Activated T-helper 1 cell treated with anti-CD3 and anti-CD28 coated beads, Interleukin-12 subunit alpha, Interleukin-12 subunit beta, Interleukin-2, Interleukin-4 antibody, amounts not matched to agents 30 ng/mL and 10 ng/mL and 1 ng/mL, durations not matched to agents 14 hours and 24 hours and 36 hours (primary cell): ENCODE data around the gene OSBP2. TPM values are rescaled to one million over a fixed set of nuclear protein-coding genes. Genes with fewer than 3 reads are reported as not detected.
A peak's percentile ranks its signal among the peaks of the same experiment; 100 is the strongest.

Experiments
- DNase-seq: peaks from one replicate; pipeline ENCODE4 v3.0.0; 2021; ENCODE audit warnings: low spot score
- H3K27ac Mint-ChIP-seq: one replicate; pipeline ENCODE4 v1.8.0; 2021; ENCODE audit warnings: mild to moderate bottlenecking, mixed read lengths
- H3K27me3 Mint-ChIP-seq: one replicate; pipeline ENCODE4 v1.8.0; 2022; ENCODE audit warnings: mild to moderate bottlenecking, moderate library complexity, mixed read lengths; ENCODE audit not compliant: insufficient read depth
- H3K36me3 Mint-ChIP-seq: one replicate; pipeline ENCODE4 v1.8.0; 2021; ENCODE audit warnings: low read depth, mixed read lengths
- H3K4me1 Mint-ChIP-seq: one replicate; pipeline ENCODE4 v1.8.0; 2021; ENCODE audit warnings: low read depth, mixed read lengths
- H3K4me3 Mint-ChIP-seq: one replicate; pipeline ENCODE4 v1.8.0; 2021; ENCODE audit warnings: mild to moderate bottlenecking, moderate library complexity, mixed read lengths
- H3K9me3 Mint-ChIP-seq: one replicate; pipeline ENCODE4 v1.8.0; 2021; ENCODE audit warnings: mixed read lengths
- intact Hi-C: fragments of 100-400 bp; cut with micrococcal nuclease; formaldehyde crosslinking; loops from one replicate; pipeline ENCODE4 v1.15.1; 2024
- total RNA-seq: library from RNA; stranded (reverse); gene quantifications from 2 replicates; pipeline ENCODE4 v1.2.3, GENCODE V29; 2022

Gene OSBP2
- total RNA-seq, 1 donor from 2014 or later = 1.6 TPM

GRCh38 chr22:30782613-30783012 lies 87.9 kb downstream of the OSBP2 start:
- intact Hi-C loops = no loop called here
- no peaks in the 10 kb centered on the region for H3K9me3 Mint-ChIP-seq
- peaks cover 2% of the 10 kb centered on the region for H3K27me3 Mint-ChIP-seq
- no peaks in the 10 kb centered on the region for H3K36me3 Mint-ChIP-seq
- H3K4me3 Mint-ChIP-seq = no peak overlapping the region
- DNase-seq = no peak
- peaks cover 7% of the 10 kb centered on the region for H3K4me1 Mint-ChIP-seq
- no peak overlapping the region for H3K27ac Mint-ChIP-seq

- Mint-ChIP-seq H3K27ac (no peak overlapping the region), H3K9me3 (no peaks in the 10 kb centered on the region)
Measured at GRCh38 chr22:30783021-30783420, 88.3 kb downstream of the OSBP2 start.

GRCh38 chr22:30785527-30785926 lies 90.9 kb downstream of the OSBP2 start:
- H3K36me3 Mint-ChIP-seq = no peaks in the 10 kb centered on the region
- intact Hi-C loops = no loop called here
- peaks cover 2% of the 10 kb centered on the region for H3K27me3 Mint-ChIP-seq
- no peaks in the 10 kb centered on the region for H3K9me3 Mint-ChIP-seq
- H3K4me3 Mint-ChIP-seq = no peak overlapping the region
- no peak for DNase-seq
- no peak overlapping the region for H3K27ac Mint-ChIP-seq
- no peaks in the 10 kb centered on the region for H3K4me1 Mint-ChIP-seq

More at GRCh38 chr22:30783021-30783420, 88.3 kb downstream of the OSBP2 start:
- H3K4me3 Mint-ChIP-seq = no peak overlapping the region
- intact Hi-C loops = no loop called here
- peaks cover 2% of the 10 kb centered on the region for H3K27me3 Mint-ChIP-seq
- H3K4me1 Mint-ChIP-seq = peaks cover 7% of the 10 kb centered on the region
- no peak for DNase-seq
- H3K36me3 Mint-ChIP-seq = no peaks in the 10 kb centered on the region

- H3K4me3 Mint-ChIP-seq = no peak overlapping the region
- H3K9me3 Mint-ChIP-seq = no peaks in the 10 kb centered on the region
Measured at GRCh38 chr22:30790366-30790765, 95.7 kb downstream of the OSBP2 start.

GRCh38 chr22:30792456-30792855 lies 97.8 kb downstream of the OSBP2 start:
- H3K9me3 Mint-ChIP-seq = no peaks in the 10 kb centered on the region
- H3K4me3 Mint-ChIP-seq = no peak overlapping the region
- intact Hi-C loops = no loop called here
- H3K27me3 Mint-ChIP-seq = peaks cover 2% of the 10 kb centered on the region
- H3K4me1 Mint-ChIP-seq = no peaks in the 10 kb centered on the region
- no peak for DNase-seq
- no peak overlapping the region for H3K27ac Mint-ChIP-seq
- no peaks in the 10 kb centered on the region for H3K36me3 Mint-ChIP-seq

More at GRCh38 chr22:30790366-30790765, 95.7 kb downstream of the OSBP2 start:
- intact Hi-C loops = no loop called here
- Mint-ChIP-seq H3K4me1 (no peaks in the 10 kb centered on the region), H3K27me3 (peaks cover 2% of the 10 kb centered on the region), H3K27ac (no peak overlapping the region), H3K36me3 (no peaks in the 10 kb centered on the region)
- no peak for DNase-seq

GRCh38 chr22:30795118-30795517 lies 100.4 kb downstream of the OSBP2 start:
- Mint-ChIP-seq H3K27me3 (peaks cover 6% of the 10 kb centered on the region), H3K4me1 (no peaks in the 10 kb centered on the region), H3K4me3 (no peak overlapping the region), H3K9me3 (no peaks in the 10 kb centered on the region), H3K36me3 (no peaks in the 10 kb centered on the region), H3K27ac (no peak overlapping the region)
- no peak for DNase-seq
- intact Hi-C loops = no loop called here

- Mint-ChIP-seq H3K9me3 (no peaks in the 10 kb centered on the region), H3K4me1 (no peaks in the 10 kb centered on the region), H3K4me3 (no peak overlapping the region), H3K27me3 (peaks cover 17% of the 10 kb centered on the region), H3K36me3 (no peaks in the 10 kb centered on the region), H3K27ac (no peak overlapping the region)
- intact Hi-C loops = loop anchor here (1.0 to 2.0 kb wide), 2 partner anchors 119 to 167 kb away; partner anchors contain the start of gene SLC35E4
- no peak for DNase-seq
Measured at GRCh38 chr22:30801695-30802094, 107.0 kb downstream of the OSBP2 start.

- peaks cover 17% of the 10 kb centered on the region for H3K27me3 Mint-ChIP-seq
- H3K27ac Mint-ChIP-seq = no peak overlapping the region
- no peaks in the 10 kb centered on the region for H3K9me3 Mint-ChIP-seq
- intact Hi-C loops = loop anchor here (1.0 to 2.0 kb wide), 3 partner anchors 118 to 279 kb away; partner anchors contain the start of genes SLC35E4 and SMTN
- H3K4me3 Mint-ChIP-seq = no peak overlapping the region
- no peaks in the 10 kb centered on the region for H3K4me1 Mint-ChIP-seq
- H3K36me3 Mint-ChIP-seq = no peaks in the 10 kb centered on the region
- peak; percentile 77 for DNase-seq
Measured at GRCh38 chr22:30802202-30803166, 107.8 kb downstream of the OSBP2 start.

GRCh38 chr22:30803679-30804078 lies 109.0 kb downstream of the OSBP2 start:
- no peak for DNase-seq
- H3K27ac Mint-ChIP-seq = no peak overlapping the region
- no peaks in the 10 kb centered on the region for H3K4me1 Mint-ChIP-seq
- H3K36me3 Mint-ChIP-seq = no peaks in the 10 kb centered on the region
- intact Hi-C loops = loop anchor here (1.0 to 2.0 kb wide), 2 partner anchors 169 to 278 kb away; partner anchors contain the start of genes SLC35E4 and SMTN
- peaks cover 20% of the 10 kb centered on the region for H3K27me3 Mint-ChIP-seq
- no peak overlapping the region for H3K4me3 Mint-ChIP-seq
- no peaks in the 10 kb centered on the region for H3K9me3 Mint-ChIP-seq

- Mint-ChIP-seq H3K27ac (no peak overlapping the region), H3K4me1 (no peaks in the 10 kb centered on the region), H3K9me3 (no peaks in the 10 kb centered on the region), H3K27me3 (peaks cover 20% of the 10 kb centered on the region), H3K4me3 (no peak overlapping the region), H3K36me3 (no peaks in the 10 kb centered on the region)
- no peak for DNase-seq
- intact Hi-C loops = no loop called here
Measured at GRCh38 chr22:30804626-30805025, 110.0 kb downstream of the OSBP2 start.

GRCh38 chr22:30806391-30806861 lies 111.8 kb downstream of the OSBP2 start:
- intact Hi-C loops = no loop called here
- Mint-ChIP-seq H3K9me3 (no peaks in the 10 kb centered on the region), H3K36me3 (no peaks in the 10 kb centered on the region), H3K4me1 (no peaks in the 10 kb centered on the region), H3K27ac (no peak overlapping the region), H3K4me3 (no peak overlapping the region), H3K27me3 (peaks cover 11% of the 10 kb centered on the region)
- DNase-seq = no peak

- no peaks in the 10 kb centered on the region for H3K4me1 Mint-ChIP-seq
- no peaks in the 10 kb centered on the region for H3K36me3 Mint-ChIP-seq
- H3K27ac Mint-ChIP-seq = no peak overlapping the region
- intact Hi-C loops = no loop called here
- DNase-seq = no peak
- peaks cover 3% of the 10 kb centered on the region for H3K27me3 Mint-ChIP-seq
- H3K9me3 Mint-ChIP-seq = no peaks in the 10 kb centered on the region
- H3K4me3 Mint-ChIP-seq = no peak overlapping the region
Measured at GRCh38 chr22:30809086-30809485, 114.4 kb downstream of the OSBP2 start.

- no peaks in the 10 kb centered on the region for H3K4me1 Mint-ChIP-seq
- no peaks in the 10 kb centered on the region for H3K9me3 Mint-ChIP-seq
- H3K27ac Mint-ChIP-seq = no peak overlapping the region
- H3K27me3 Mint-ChIP-seq = peaks cover 3% of the 10 kb centered on the region
- H3K36me3 Mint-ChIP-seq = no peaks in the 10 kb centered on the region
- intact Hi-C loops = no loop called here
- no peak for DNase-seq
- H3K4me3 Mint-ChIP-seq = no peak overlapping the region
Measured at GRCh38 chr22:30810105-30810504, 115.4 kb downstream of the OSBP2 start.
